H9 (cell line): Measurements from ENCODE around the gene SIGLEC11. TPM values are rescaled to one million over a fixed set of nuclear protein-coding genes. Genes with fewer than 3 reads are reported as not detected.
A peak's percentile ranks its signal among the peaks of the same experiment; 100 is the strongest.

Experiments
- DNase-seq: peaks from one replicate; pipeline ENCODE4 v3.0.0-alpha.2; 2017
- H2AFZ ChIP-seq: one replicate; pipeline ENCODE4 v1.6.1; 2013; ENCODE audit warnings: mild to moderate bottlenecking, low read length, control low read depth, moderate library complexity
- H2AK5ac ChIP-seq: 2 replicates; pipeline ENCODE4 v1.6.1; 2013; ENCODE audit warnings: low read length, control low read depth, mixed read lengths; ENCODE audit not compliant: insufficient read length
- H2BK120ac ChIP-seq: one replicate; pipeline ENCODE4 v1.6.1; 2013; ENCODE audit warnings: low read depth, mild to moderate bottlenecking, low read length, control low read depth, inconsistent platforms; ENCODE audit not compliant: poor library complexity, severe bottlenecking
- H2BK12ac ChIP-seq: 2 replicates; pipeline ENCODE4 v1.6.1; 2013; ENCODE audit warnings: low read length, control low read depth, mixed read lengths, low read depth; ENCODE audit not compliant: insufficient read length
- H2BK15ac ChIP-seq: 2 replicates; pipeline ENCODE4 v1.6.1; 2013; ENCODE audit warnings: low read depth, low read length, control low read depth
- H2BK20ac ChIP-seq: one replicate; pipeline ENCODE4 v1.6.1; 2013; ENCODE audit warnings: low read depth, mild to moderate bottlenecking, low read length, control low read depth, inconsistent platforms; ENCODE audit not compliant: poor library complexity, severe bottlenecking
- H2BK5ac ChIP-seq: 2 replicates; pipeline ENCODE4 v1.6.1; 2013; ENCODE audit warnings: low read length, control low read depth, mixed read lengths; ENCODE audit not compliant: insufficient read length
- H3K14ac ChIP-seq: 2 replicates; pipeline ENCODE4 v1.6.1; 2013; ENCODE audit warnings: low read length, control low read depth; ENCODE audit not compliant: insufficient read depth
- H3K18ac ChIP-seq: 2 replicates; pipeline ENCODE4 v1.6.1; 2013; ENCODE audit warnings: low read depth, mild to moderate bottlenecking, mixed read lengths, low read length, control low read depth; ENCODE audit not compliant: insufficient read length
- H3K23ac ChIP-seq: 2 replicates; pipeline ENCODE4 v1.6.1; 2013; ENCODE audit warnings: low read length, control low read depth, mixed read lengths, low read depth; ENCODE audit not compliant: insufficient read length
- H3K23me2 ChIP-seq: 2 replicates; pipeline ENCODE4 v1.6.1; 2013; ENCODE audit warnings: low read depth, mild to moderate bottlenecking, mixed read lengths, low read length, control low read depth; ENCODE audit not compliant: insufficient read length, poor library complexity, severe bottlenecking
- H3K27ac ChIP-seq: 2 replicates; pipeline ENCODE4 v1.5.1; 2013; ENCODE audit warnings: low read length, control low read depth, mixed read lengths, low read depth; ENCODE audit not compliant: insufficient read length
- H3K27me3 ChIP-seq: 2 replicates; pipeline ENCODE4 v1.6.1; 2013; ENCODE audit warnings: low read length, control low read depth, inconsistent platforms; ENCODE audit not compliant: insufficient read depth
- H3K4ac ChIP-seq: 2 replicates; pipeline ENCODE4 v1.6.1; 2013; ENCODE audit warnings: low read depth, mild to moderate bottlenecking, control low read depth, inconsistent platforms, low read length, moderate library complexity
- H3K4me1 ChIP-seq: 2 replicates; pipeline ENCODE4 v1.6.1; 2013; ENCODE audit warnings: low read length, control low read depth, inconsistent platforms; ENCODE audit not compliant: insufficient read depth
- H3K4me2 ChIP-seq: 2 replicates; pipeline ENCODE4 v1.6.1; 2013; ENCODE audit warnings: low read length, control low read depth, mixed read lengths; ENCODE audit not compliant: insufficient read length, insufficient read depth
- H3K56ac ChIP-seq: 2 replicates; pipeline ENCODE4 v1.6.1; 2013; ENCODE audit warnings: low read depth, mild to moderate bottlenecking, mixed read lengths, low read length, control low read depth; ENCODE audit not compliant: insufficient read length
- H3K79me1 ChIP-seq: 2 replicates; pipeline ENCODE4 v1.6.1; 2013; ENCODE audit warnings: low read depth, mild to moderate bottlenecking, moderate library complexity, low read length, control low read depth, inconsistent platforms; ENCODE audit not compliant: insufficient read depth, poor library complexity, severe bottlenecking
- H3K79me2 ChIP-seq: 2 replicates; pipeline ENCODE4 v1.6.1; 2013; ENCODE audit warnings: low read length, control low read depth, inconsistent platforms; ENCODE audit not compliant: insufficient read depth
- H3K9ac ChIP-seq: 2 replicates; pipeline ENCODE4 v1.6.1; 2013; ENCODE audit warnings: low read length, control low read depth, mixed read lengths; ENCODE audit not compliant: insufficient read length; ENCODE audit errors: extremely low read depth
- H3K9me3 ChIP-seq: one replicate; pipeline ENCODE4 v1.6.1; 2013; ENCODE audit warnings: low read depth, low read length, inconsistent platforms; ENCODE audit not compliant: control insufficient read depth
- H3T11ph ChIP-seq: one replicate; pipeline ENCODE4 v1.6.1; 2013; ENCODE audit warnings: mild to moderate bottlenecking, low read length, control low read depth, inconsistent platforms
- H4K20me1 ChIP-seq: one replicate; pipeline ENCODE4 v1.6.1; 2013; ENCODE audit not compliant: control insufficient read depth, insufficient read length, insufficient read depth
- H4K5ac ChIP-seq: 2 replicates; pipeline ENCODE4 v1.6.1; 2013; ENCODE audit warnings: low read depth, mild to moderate bottlenecking, mixed read lengths, low read length, control low read depth; ENCODE audit not compliant: insufficient read length
- H4K8ac ChIP-seq: replicated peaks from 2 replicates; pipeline ENCODE4 v1.6.1; 2013; ENCODE audit warnings: low read length, control low read depth, mixed read lengths, low read depth; ENCODE audit not compliant: insufficient read length
- H4K91ac ChIP-seq: 2 replicates; pipeline ENCODE4 v1.6.1; 2013; ENCODE audit warnings: low read depth, mild to moderate bottlenecking, moderate library complexity, mixed read lengths, low read length, control low read depth; ENCODE audit not compliant: insufficient read length
- H3K27ac Mint-ChIP-seq, 3 experiments: 2 replicates in 2 of 3; 3 replicates in 1 of 3; pipeline ENCODE4 v1.8.0; 2020 to 2021; ENCODE audit warnings: mixed read lengths in 3 of 3, mild to moderate bottlenecking in 1 of 3, moderate library complexity in 1 of 3
- H3K27me3 Mint-ChIP-seq: 2 replicates; pipeline ENCODE4 v1.8.0; 2021; ENCODE audit warnings: low read depth, mild to moderate bottlenecking, moderate library complexity, mixed read lengths
- H3K36me3 Mint-ChIP-seq, 3 experiments: 2 replicates in 2 of 3; 3 replicates in 1 of 3; pipeline ENCODE4 v1.8.0; 2020 to 2021; ENCODE audit warnings: low read depth in 3 of 3, mixed read lengths in 3 of 3; ENCODE audit not compliant: insufficient read depth in 1 of 3
- H3K4me1 Mint-ChIP-seq, 2 experiments: 2 replicates each; pipeline ENCODE4 v1.8.0; 2020; ENCODE audit warnings: mixed read lengths in 2 of 2
- H3K4me3 Mint-ChIP-seq, 2 experiments: 2 replicates in 1 of 2; 3 replicates in 1 of 2; pipeline ENCODE4 v1.8.0; 2020 to 2021; ENCODE audit warnings: mild to moderate bottlenecking in 2 of 2, mixed read lengths in 2 of 2, moderate library complexity in 1 of 2
- H3K9me3 Mint-ChIP-seq, 2 experiments: 2 replicates in 1 of 2; 3 replicates in 1 of 2; pipeline ENCODE4 v1.8.0; 2020; ENCODE audit warnings: mild to moderate bottlenecking in 2 of 2, mixed read lengths in 2 of 2, moderate library complexity in 1 of 2
- WGBS: extraction: QIAGEN DNeasy Blood & Tissue Kit; methylation state at CpG from one replicate; pipeline ENCODE4 v1.1.7; 2013; ENCODE audit warnings: missing lambda C conversion rate, low lambda C conversion rate, mixed read lengths; ENCODE audit not compliant: insufficient read length; ENCODE audit errors: extremely low coverage; 5-methylcytosine and 5-hydroxymethylcytosine counted together
- total RNA-seq: library from RNA; stranded (reverse); gene quantifications from 2 replicates; pipeline ENCODE4 v1.2.1, GENCODE V29; 2021
- TF ChIP-seq, protein P1 (sequence below): fragments of 200-600 bp; sonication (generic); conservative IDR thresholded peaks from 3 replicates; pipeline ENCODE4 v1.8.0; 2021; ENCODE audit warnings: antibody characterized with exemption, mild to moderate bottlenecking

The SIGLEC11 gene
- total RNA-seq, 1 experiment from 2014 or later, result not detected

DNA sequence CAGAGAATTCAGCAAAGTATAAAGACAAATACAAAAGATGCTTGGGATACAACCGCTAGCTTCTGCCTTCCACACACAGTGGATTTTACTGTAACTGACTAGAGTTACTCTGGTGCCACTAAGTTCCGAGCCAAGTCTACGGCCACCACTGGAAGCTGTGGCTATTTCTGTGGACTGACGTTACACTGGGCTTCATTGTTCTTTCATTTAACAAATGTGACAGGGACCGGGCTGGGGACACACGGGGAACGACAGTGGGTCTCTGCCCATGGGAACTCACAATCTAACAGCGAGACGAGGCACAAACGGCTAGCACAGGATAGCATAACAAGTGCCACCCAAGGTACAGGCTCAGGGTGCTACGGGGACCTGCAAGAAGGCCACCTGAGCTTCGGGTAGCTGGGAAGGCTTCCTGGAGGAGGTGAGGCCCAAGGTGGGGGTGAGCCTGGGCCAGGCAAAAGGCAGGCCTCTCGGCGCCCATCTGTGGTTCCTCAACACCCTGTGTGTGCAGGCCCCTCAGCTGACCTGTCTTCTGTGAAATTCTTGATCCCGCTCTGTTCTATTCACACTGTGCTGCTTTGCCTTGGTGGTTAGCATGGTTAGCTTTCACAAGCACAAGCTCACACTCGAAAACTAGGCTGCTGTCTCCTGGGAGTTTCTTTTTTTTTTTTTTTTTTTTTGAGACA is 54.0 kb downstream of the SIGLEC11 start:
- TF ChIP-seq, protein P1, sequence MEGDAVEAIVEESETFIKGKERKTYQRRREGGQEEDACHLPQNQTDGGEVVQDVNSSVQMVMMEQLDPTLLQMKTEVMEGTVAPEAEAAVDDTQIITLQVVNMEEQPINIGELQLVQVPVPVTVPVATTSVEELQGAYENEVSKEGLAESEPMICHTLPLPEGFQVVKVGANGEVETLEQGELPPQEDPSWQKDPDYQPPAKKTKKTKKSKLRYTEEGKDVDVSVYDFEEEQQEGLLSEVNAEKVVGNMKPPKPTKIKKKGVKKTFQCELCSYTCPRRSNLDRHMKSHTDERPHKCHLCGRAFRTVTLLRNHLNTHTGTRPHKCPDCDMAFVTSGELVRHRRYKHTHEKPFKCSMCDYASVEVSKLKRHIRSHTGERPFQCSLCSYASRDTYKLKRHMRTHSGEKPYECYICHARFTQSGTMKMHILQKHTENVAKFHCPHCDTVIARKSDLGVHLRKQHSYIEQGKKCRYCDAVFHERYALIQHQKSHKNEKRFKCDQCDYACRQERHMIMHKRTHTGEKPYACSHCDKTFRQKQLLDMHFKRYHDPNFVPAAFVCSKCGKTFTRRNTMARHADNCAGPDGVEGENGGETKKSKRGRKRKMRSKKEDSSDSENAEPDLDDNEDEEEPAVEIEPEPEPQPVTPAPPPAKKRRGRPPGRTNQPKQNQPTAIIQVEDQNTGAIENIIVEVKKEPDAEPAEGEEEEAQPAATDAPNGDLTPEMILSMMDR, result no peak
- Histone ChIP-seq H2BK20ac (no peak overlapping the region), H3K4me2 (no peak overlapping the region)

More for the DNA sequence above, 54.0 kb downstream of the SIGLEC11 start:
- Histone ChIP-seq H4K91ac (no peak overlapping the region), H2BK120ac (no peak overlapping the region), H3T11ph (no peak overlapping the region), H4K5ac (no peak overlapping the region), H2AFZ (no peak overlapping the region), H4K20me1 (no peaks in the 10 kb centered on the region), H3K9me3 (no peaks in the 10 kb centered on the region), H3K79me1 (no peaks in the 10 kb centered on the region), H3K56ac (no peak overlapping the region), H3K23me2 (no peaks in the 10 kb centered on the region), H3K27me3 (no peaks in the 10 kb centered on the region), H4K8ac (no peak overlapping the region), H3K18ac (no peak overlapping the region), H2AK5ac (no peak overlapping the region), H3K27ac (no peak overlapping the region), H3K9ac (no peak overlapping the region), H3K4ac (no peak overlapping the region), H2BK12ac (no peak overlapping the region), H2BK15ac (no peak overlapping the region), H3K23ac (no peak overlapping the region), H3K14ac (no peak overlapping the region), H3K79me2 (no peaks in the 10 kb centered on the region), H2BK5ac (no peak overlapping the region), H3K4me1 (no peaks in the 10 kb centered on the region; the same call in 1 of the 2 replicates)
- Mint-ChIP-seq H3K27me3 (peaks cover 5% of the 10 kb centered on the region; the same call in 1 of the 2 replicates), H3K36me3 (peaks cover 31 to 59% (median 50%) of the 10 kb centered on the region in 3 experiments; a peak in 6 of 7 replicates), H3K9me3 (no peaks in the 10 kb centered on the region), H3K4me3 (no peak overlapping the region), H3K4me1 (peaks cover 17 to 25% of the 10 kb centered on the region in 2 experiments), H3K27ac (peak overlapping the region in 2 of 3 experiments; percentile 87 to 93; a peak in 5 of 7 replicates)
- no CpG with 5 or more reads among the region's 16 CpGs for WGBS
- no peak for DNase-seq
